Peyer's patch (tissue), 4 donors: Measurements from ENCODE around the gene ZNF516.

ENCODE experiments used
- CTCF ChIP-seq, 6 experiments: fragments of 450-650 bp in 4 of 6; fragments of 200-600 bp in 2 of 6; sonication (generic) in 1 of 6; IDR thresholded peaks; one replicate each; pipeline ENCODE4 v1.5.1; 2017 to 2019; ENCODE audit warnings: antibody characterized with exemption in 6 of 6, mild to moderate bottlenecking in 3 of 6, moderate library complexity in 1 of 6
- POLR2A ChIP-seq, 2 donors: fragments of 450-650 bp; IDR thresholded peaks; one replicate each; pipeline ENCODE4 v1.5.1; 2017; ENCODE audit warnings: antibody characterized with exemption in 2 of 2, mild to moderate bottlenecking in 2 of 2, moderate library complexity in 2 of 2

GRCh38 chr18:76482971-76483691, 11.9 kb downstream of the ZNF516 start:
- TF ChIP-seq CTCF (IDR thresholded peaks at IDR 0.05) (no peak), POLR2A (IDR thresholded peaks at IDR 0.05) (no peak)
